Kidney tubule cell (primary cell): Measurements from ENCODE around the gene RABGAP1L.
"Not testable (repeated sequence)": the region's sequence is repeated elsewhere in the genome, so short reads cannot be mapped to it uniquely, and the experiment has no call there.

Experiments used
- DNase-seq: peaks from one replicate; pipeline ENCODE4 v3.0.0-alpha.2; 2018; ENCODE audit warnings: low spot score

Gene RABGAP1L

GRCh38 chr1:174153825-174154107 lies 5.6 kb upstream of the RABGAP1L start:
- no peak for DNase-seq

- DNase-seq, result no peak
These were observed 2.9 kb upstream of the RABGAP1L start for GRCh38 chr1:174156437-174156836.

- DNase-seq, result no peak
These were observed 2.0 kb upstream of the RABGAP1L start for GRCh38 chr1:174157157-174157806.

GRCh38 chr1:174158767-174159251 lies 511 bp upstream of the RABGAP1L start:
- DNase-seq, result no peak

GRCh38 chr1:174160109-174160473 lies 771 bp downstream of the RABGAP1L start:
- peak; percentile 71 for DNase-seq

GRCh38 chr1:174160603-174161002 lies 1.3 kb downstream of the RABGAP1L start:
- no peak for DNase-seq

GRCh38 chr1:174161813-174162212 lies 2.5 kb downstream of the RABGAP1L start:
- no peak for DNase-seq

GRCh38 chr1:174164826-174165225 lies 5.5 kb downstream of the RABGAP1L start:
- no peak for DNase-seq

GRCh38 chr1:174165471-174166137 lies 6.3 kb downstream of the RABGAP1L start:
- DNase-seq, result no peak

GRCh38 chr1:174166530-174167264 lies 7.4 kb downstream of the RABGAP1L start:
- no peak for DNase-seq

GRCh38 chr1:174167265-174167803 lies 8.0 kb downstream of the RABGAP1L start:
- no peak for DNase-seq

- no peak for DNase-seq
These were observed 10.0 kb downstream of the RABGAP1L start for GRCh38 chr1:174169342-174169741.

- no peak for DNase-seq
These were observed 11.8 kb downstream of the RABGAP1L start for GRCh38 chr1:174171073-174171472.

GRCh38 chr1:174174461-174175329 lies 15.4 kb downstream of the RABGAP1L start:
- DNase-seq, result no peak

- not testable (repeated sequence) for DNase-seq
These were observed 19.1 kb downstream of the RABGAP1L start for GRCh38 chr1:174178459-174178858.

GRCh38 chr1:174189428-174190062 lies 30.2 kb downstream of the RABGAP1L start:
- no peak for DNase-seq

GRCh38 chr1:174190691-174191199 lies 31.4 kb downstream of the RABGAP1L start:
- DNase-seq, result no peak

- peak; percentile 82 for DNase-seq
These were observed 32.1 kb downstream of the RABGAP1L start for GRCh38 chr1:174191349-174191862.

- DNase-seq, result no peak
These were observed 35.1 kb downstream of the RABGAP1L start for GRCh38 chr1:174194461-174194860.

- DNase-seq, result no peak
These were observed 37.8 kb downstream of the RABGAP1L start for GRCh38 chr1:174197088-174197487.

- DNase-seq, result no peak
These were observed 38.2 kb downstream of the RABGAP1L start for GRCh38 chr1:174197547-174197946.
